SK-N-SH (cell line): Measurements from ENCODE around the gene CCDC50. TPM values are rescaled to one million over a fixed set of nuclear protein-coding genes. Genes with fewer than 3 reads are reported as not detected.

Source experiments
- CTCF ChIA-PET: fragments of 300-600, 350-600 bp; formaldehyde crosslinking; extraction: SDS; loops from one replicate; lab custom pipeline; 2021; lab: Yijun Ruan, JAX
- POLR2A ChIA-PET: fragments of 350-600 bp; sonication (Branson Sonifier 250); formaldehyde crosslinking; extraction: SDS; loops from one replicate; lab custom pipeline; 2020; ENCODE audit warnings: antibody characterized with exemption, inconsistent platforms; lab: Yijun Ruan, JAX
- DNase-seq: peaks from one replicate; pipeline ENCODE4 v3.0.0; 2012
- H2AFZ ChIP-seq: fragments of 200-600 bp; sonication (generic); 2 replicates; pipeline ENCODE4 v1.8.1; 2016; ENCODE audit warnings: antibody characterized with exemption, mild to moderate bottlenecking, low read depth
- H3F3A ChIP-seq: fragments of 200-600 bp; sonication (generic); replicated peaks from 2 replicates; pipeline ENCODE3; 2016; ENCODE audit warnings: antibody characterized with exemption, mild to moderate bottlenecking; ENCODE audit not compliant: insufficient read depth
- H3K27ac ChIP-seq, 2 experiments: fragments of 200-500 bp in 1 of 2; fragments of 200-600 bp in 1 of 2; sonication (Bioruptor generic) in 1 of 2; sonication (generic), shearing (Covaris generic) in 1 of 2; 2 replicates each; pipeline versions ENCODE4 v1.5.1 to v1.6.1; 2014 to 2016; ENCODE audit warnings: low read depth in 2 of 2, inconsistent platforms in 1 of 2, low read length in 1 of 2, mild to moderate bottlenecking in 1 of 2, mixed read lengths in 1 of 2
- H3K27me3 ChIP-seq: fragments of 200-600 bp; sonication (generic), shearing (Covaris generic); 2 replicates; pipeline ENCODE4 v1.6.1; 2016; ENCODE audit warnings: mixed run types; ENCODE audit not compliant: insufficient read depth
- H3K36me3 ChIP-seq, 2 experiments: fragments of 200-500 bp in 1 of 2; fragments of 200-600 bp in 1 of 2; sonication (Bioruptor generic) in 1 of 2; sonication (generic) in 1 of 2; replicated peaks in 1 of 2; 2 replicates each; pipeline versions ENCODE3 to v1.5.1; 2014 to 2016; ENCODE audit warnings: low read length in 1 of 2, mild to moderate bottlenecking in 1 of 2; ENCODE audit not compliant: insufficient read depth in 2 of 2, control insufficient read depth in 1 of 2
- H3K4me1 ChIP-seq, 2 experiments: fragments of 200-500 bp in 1 of 2; fragments of 200-600 bp in 1 of 2; sonication (Bioruptor generic) in 1 of 2; sonication (generic), shearing (Covaris generic) in 1 of 2; 2 replicates each; pipeline versions ENCODE4 v1.5.1 to v1.6.1; 2014 to 2016; ENCODE audit warnings: low read depth in 1 of 2, low read length in 1 of 2, mixed run types in 1 of 2; ENCODE audit not compliant: insufficient read depth in 2 of 2, control insufficient read depth in 1 of 2
- H3K4me2 ChIP-seq: fragments of 200-600 bp; sonication (generic), shearing (Covaris generic); 2 replicates; pipeline ENCODE4 v1.6.1; 2017; ENCODE audit warnings: mixed run types
- H3K4me3 ChIP-seq, 2 experiments: fragments of 200-500 bp in 1 of 2; fragments of 200-600 bp in 1 of 2; sonication (Bioruptor generic) in 1 of 2; sonication (generic), shearing (Covaris generic) in 1 of 2; 2 replicates each; pipeline versions ENCODE4 v1.5.1 to v1.8.1; 2014 to 2016; ENCODE audit warnings: low read depth in 2 of 2, inconsistent platforms in 1 of 2, low read length in 1 of 2, mild to moderate bottlenecking in 1 of 2, mixed read lengths in 1 of 2, moderate library complexity in 1 of 2
- H3K79me2 ChIP-seq: fragments of 200-600 bp; sonication (generic); 2 replicates; pipeline ENCODE4 v1.8.1; 2017; ENCODE audit warnings: mild to moderate bottlenecking; ENCODE audit not compliant: insufficient read depth
- H3K9ac ChIP-seq: fragments of 200-600 bp; sonication (generic); 2 replicates; pipeline ENCODE4 v1.6.1; 2017; ENCODE audit warnings: mixed run types
- H3K9me2 ChIP-seq: fragments of 200-600 bp; sonication (generic); 2 replicates; pipeline ENCODE4 v1.6.1; 2017; ENCODE audit warnings: mixed run types
- H3K9me3 ChIP-seq: fragments of 200-600 bp; sonication (generic); 2 replicates; pipeline ENCODE4 v1.6.1; 2017; ENCODE audit warnings: mixed run types, mild to moderate bottlenecking, moderate library complexity
- H4K20me1 ChIP-seq: fragments of 200-600 bp; sonication (generic); 2 replicates; pipeline ENCODE4 v1.6.1; 2017; ENCODE audit warnings: mild to moderate bottlenecking, mixed run types; ENCODE audit not compliant: insufficient read depth
- CHD2 ChIP-seq: fragments of 150-350 bp; IDR thresholded peaks from 2 replicates; pipeline ENCODE4 v1.6.1; 2018; ENCODE audit warnings: low read length; ENCODE audit not compliant: partially characterized antibody
- ELF1 ChIP-seq: IDR thresholded peaks from 2 replicates; pipeline ENCODE4 v1.4.0; 2012
- FOSL2 ChIP-seq: IDR thresholded peaks from 2 replicates; pipeline ENCODE4 v1.4.0; 2012; ENCODE audit warnings: low read depth, mild to moderate bottlenecking, moderate library complexity, borderline replicate concordance
- FOXJ3 ChIP-seq: sonication (generic); formaldehyde crosslinking; IDR thresholded peaks from 2 replicates; pipeline ENCODE4 v1.5.1; 2020; ENCODE audit warnings: mild to moderate bottlenecking, missing genetic modification reagents
- JUND ChIP-seq: IDR thresholded peaks from 2 replicates; pipeline ENCODE4 v1.4.0; 2012
- MAX ChIP-seq: IDR thresholded peaks from 2 replicates; pipeline ENCODE4 v1.4.0; 2012; ENCODE audit warnings: low read depth
- NFIC ChIP-seq: IDR thresholded peaks from 2 replicates; pipeline ENCODE4 v1.4.0; 2012; ENCODE audit warnings: borderline replicate concordance
- NRF1 ChIP-seq: IDR thresholded peaks from 2 replicates; pipeline ENCODE4 v1.6.1; 2012; ENCODE audit warnings: low read depth, mild to moderate bottlenecking, low read length
- RAD21 ChIP-seq: IDR thresholded peaks from 2 replicates; pipeline ENCODE4 v1.6.1; 2012; ENCODE audit warnings: mild to moderate bottlenecking, low read length
- RCOR1 ChIP-seq: fragments of 150-350 bp; IDR thresholded peaks from 2 replicates; pipeline ENCODE4 v1.6.1; 2017; ENCODE audit warnings: antibody characterized with exemption, low read length
- RFX5 ChIP-seq: IDR thresholded peaks from 2 replicates; pipeline ENCODE4 v1.6.1; 2012; ENCODE audit warnings: mild to moderate bottlenecking, improper control_type of control experiment, low read length
- RXRA ChIP-seq: IDR thresholded peaks from 2 replicates; pipeline ENCODE4 v1.4.0; 2012; ENCODE audit warnings: low read depth, mild to moderate bottlenecking, borderline replicate concordance
- SMC3 ChIP-seq: IDR thresholded peaks from 2 replicates; pipeline ENCODE4 v1.6.1; 2012; ENCODE audit warnings: low read depth, low read length, improper control_type of control experiment
- TAF1 ChIP-seq: IDR thresholded peaks from 2 replicates; pipeline ENCODE4 v1.6.1; 2012; ENCODE audit warnings: low read depth, mild to moderate bottlenecking, low read length, moderate library complexity, borderline replicate concordance
- TCF12 ChIP-seq: IDR thresholded peaks from 2 replicates; pipeline ENCODE4 v1.4.0; 2012
- USF2 ChIP-seq: fragments of 150-350 bp; IDR thresholded peaks from 2 replicates; pipeline ENCODE4 v1.6.1; 2017; ENCODE audit warnings: antibody characterized with exemption, low read length, low read depth, borderline replicate concordance
- YY1 ChIP-seq: IDR thresholded peaks from 2 replicates; pipeline ENCODE4 v1.4.0; 2012; ENCODE audit warnings: low read depth, mild to moderate bottlenecking
- WGBS: methylation state at CpG from one replicate; pipeline ENCODE4 v1.1.6; 2017; ENCODE audit warnings: low lambda C conversion rate; 5-methylcytosine and 5-hydroxymethylcytosine counted together
- polyA plus RNA-seq, 3 experiments: library from polyadenylated mRNA; depleted of rRNA; stranded (reverse); fragments of >200 nt; gene quantifications; 2 replicates each; pipeline ENCODE4 v1.2.3, GENCODE V29; 2012
- TF ChIP-seq, protein P1 (sequence below): IDR thresholded peaks from 2 replicates; pipeline ENCODE4 v1.4.0; 2012; ENCODE audit warnings: low read depth, borderline replicate concordance

The CCDC50 gene
- polyA plus RNA-seq, 1 of the 3 experiments (the other 2 are of a cell fraction) = 21.9 TPM

DNA sequence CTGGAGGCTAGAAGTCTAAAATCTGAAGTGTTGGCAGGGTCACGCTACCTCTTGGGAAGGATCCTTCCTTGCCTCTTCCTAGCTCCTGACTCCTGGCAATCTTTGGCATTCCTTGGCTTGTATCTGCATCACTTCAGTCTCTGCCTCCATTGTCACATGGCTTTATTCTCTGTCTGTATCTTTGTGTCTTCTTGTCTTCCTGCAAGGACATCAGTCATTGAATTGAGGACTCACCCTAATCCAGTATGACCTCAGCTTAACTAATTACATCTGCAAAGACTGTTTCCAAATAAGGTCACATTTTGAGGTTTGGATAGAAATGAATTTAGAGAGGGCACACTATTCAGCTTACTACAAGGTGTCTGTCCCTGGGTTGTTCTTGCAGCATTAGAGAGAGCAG lies 32.3 kb downstream of the CCDC50 start:
- H3K4me1 ChIP-seq = peaks cover 0 to 20% of the 10 kb centered on the region in 2 experiments; a peak in 3 of 4 replicates
- no peak overlapping the region for H2AFZ ChIP-seq
- H3F3A ChIP-seq = no peaks in the 10 kb centered on the region
- 100% methylated on average over 1 of the region's 1 CpG for WGBS
- no peak for DNase-seq
- H3K9ac ChIP-seq = no peak overlapping the region
- TF ChIP-seq NRF1 = no peak
- TF ChIP-seq MAX = no peak
- TF ChIP-seq FOXJ3 (CRISPR knock-in tag) = no peak
- no peak overlapping the region for H3K4me2 ChIP-seq
- H3K27me3 ChIP-seq = no peaks in the 10 kb centered on the region
- CTCF ChIA-PET = no interaction called here
- H3K36me3 ChIP-seq = peaks cover 73 to 77% of the 10 kb centered on the region in 2 experiments
- H3K9me2 ChIP-seq = no peaks in the 10 kb centered on the region
- H3K79me2 ChIP-seq = peaks cover 9% of the 10 kb centered on the region; the same call in 1 of the 2 replicates
- H3K4me3 ChIP-seq = no peak overlapping the region
- no peaks in the 10 kb centered on the region for H3K9me3 ChIP-seq
- POLR2A ChIA-PET = no interaction called here
- no peak overlapping the region for H3K27ac ChIP-seq
- no peaks in the 10 kb centered on the region for H4K20me1 ChIP-seq

DNA sequence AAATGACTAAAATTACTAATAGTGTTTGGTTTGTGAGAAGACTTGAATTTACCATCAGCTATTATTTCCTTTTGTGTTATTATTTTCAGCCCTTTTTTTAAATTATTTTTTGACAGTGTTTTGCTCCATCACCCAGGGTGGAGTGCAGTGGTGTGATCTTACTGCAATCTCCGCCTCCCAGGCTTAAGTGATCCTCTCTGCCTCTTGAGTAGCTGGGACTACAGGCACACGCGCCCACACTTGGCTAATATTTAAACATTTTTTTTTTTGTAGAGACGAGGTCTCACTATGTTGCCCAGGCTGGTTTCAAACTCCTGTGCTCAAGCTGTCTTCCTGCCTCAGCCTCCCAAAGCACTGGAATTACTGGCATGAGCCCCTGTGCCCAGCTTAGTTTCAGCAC lies 32.8 kb downstream of the CCDC50 start:
- Histone ChIP-seq H3K36me3 (peaks cover 76 to 82% of the 10 kb centered on the region in 2 experiments), H3K4me2 (no peak overlapping the region), H3K9me3 (no peaks in the 10 kb centered on the region), H3K27ac (no peak overlapping the region), H3K27me3 (no peaks in the 10 kb centered on the region), H3K4me3 (no peak overlapping the region), H3F3A (no peaks in the 10 kb centered on the region), H2AFZ (no peak overlapping the region)
- 97% methylated on average over 4 of the region's 4 CpGs for WGBS
- ChIA-PET POLR2A (no interaction called here), CTCF (no interaction called here)
- no peak for DNase-seq
- TF ChIP-seq, protein P1, sequence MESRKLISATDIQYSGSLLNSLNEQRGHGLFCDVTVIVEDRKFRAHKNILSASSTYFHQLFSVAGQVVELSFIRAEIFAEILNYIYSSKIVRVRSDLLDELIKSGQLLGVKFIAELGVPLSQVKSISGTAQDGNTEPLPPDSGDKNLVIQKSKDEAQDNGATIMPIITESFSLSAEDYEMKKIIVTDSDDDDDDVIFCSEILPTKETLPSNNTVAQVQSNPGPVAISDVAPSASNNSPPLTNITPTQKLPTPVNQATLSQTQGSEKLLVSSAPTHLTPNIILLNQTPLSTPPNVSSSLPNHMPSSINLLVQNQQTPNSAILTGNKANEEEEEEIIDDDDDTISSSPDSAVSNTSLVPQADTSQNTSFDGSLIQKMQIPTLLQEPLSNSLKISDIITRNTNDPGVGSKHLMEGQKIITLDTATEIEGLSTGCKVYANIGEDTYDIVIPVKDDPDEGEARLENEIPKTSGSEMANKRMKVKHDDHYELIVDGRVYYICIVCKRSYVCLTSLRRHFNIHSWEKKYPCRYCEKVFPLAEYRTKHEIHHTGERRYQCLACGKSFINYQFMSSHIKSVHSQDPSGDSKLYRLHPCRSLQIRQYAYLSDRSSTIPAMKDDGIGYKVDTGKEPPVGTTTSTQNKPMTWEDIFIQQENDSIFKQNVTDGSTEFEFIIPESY = no peak
- TF ChIP-seq SMC3 = no peak
- TF ChIP-seq TAF1 = no peak
- TF ChIP-seq RXRA = no peak
- TF ChIP-seq RFX5 = no peak
- TF ChIP-seq CHD2 = no peak
- no peak for TF ChIP-seq YY1
- no peak for TF ChIP-seq FOSL2
- TF ChIP-seq ELF1 = no peak
- no peak for TF ChIP-seq JUND
- no peak for TF ChIP-seq USF2
- no peak for TF ChIP-seq RCOR1
- TF ChIP-seq NFIC = no peak
- no peak for TF ChIP-seq TCF12
- no peak for TF ChIP-seq RAD21
- TF ChIP-seq, all 33 proteins: peak for 0
- peaks cover 9% of the 10 kb centered on the region; the same call in 1 of the 2 replicates for H3K79me2 ChIP-seq
- no peaks in the 10 kb centered on the region for H4K20me1 ChIP-seq
- H3K9me2 ChIP-seq = no peaks in the 10 kb centered on the region
- peaks cover 0 to 16% of the 10 kb centered on the region in 2 experiments; a peak in 3 of 4 replicates for H3K4me1 ChIP-seq
- H3K9ac ChIP-seq = no peak overlapping the region
